PC-3 (cell line): ENCODE measurements around the gene SLC26A1.

Source experiments
- CTCF ChIP-seq: fragments of 300-600 bp; sonication (generic); conservative IDR thresholded peaks from 2 replicates; pipeline ENCODE4 v1.5.1; 2017; ENCODE audit warnings: antibody characterized with exemption, low read depth, mild to moderate bottlenecking, low read length
- EZH2 ChIP-seq: fragments of 300-600 bp; sonication (generic); IDR thresholded peaks from one replicate; pipeline ENCODE4 v1.6.1; 2017; ENCODE audit warnings: antibody characterized with exemption, mild to moderate bottlenecking, low read length; ENCODE audit not compliant: unreplicated experiment
- EZH2phosphoT487 ChIP-seq: fragments of 300-600 bp; sonication (generic); IDR thresholded peaks from 2 replicates; pipeline ENCODE4 v1.6.1; 2018; ENCODE audit warnings: mild to moderate bottlenecking, antibody characterized with exemption, low read length, borderline replicate concordance

DNA sequence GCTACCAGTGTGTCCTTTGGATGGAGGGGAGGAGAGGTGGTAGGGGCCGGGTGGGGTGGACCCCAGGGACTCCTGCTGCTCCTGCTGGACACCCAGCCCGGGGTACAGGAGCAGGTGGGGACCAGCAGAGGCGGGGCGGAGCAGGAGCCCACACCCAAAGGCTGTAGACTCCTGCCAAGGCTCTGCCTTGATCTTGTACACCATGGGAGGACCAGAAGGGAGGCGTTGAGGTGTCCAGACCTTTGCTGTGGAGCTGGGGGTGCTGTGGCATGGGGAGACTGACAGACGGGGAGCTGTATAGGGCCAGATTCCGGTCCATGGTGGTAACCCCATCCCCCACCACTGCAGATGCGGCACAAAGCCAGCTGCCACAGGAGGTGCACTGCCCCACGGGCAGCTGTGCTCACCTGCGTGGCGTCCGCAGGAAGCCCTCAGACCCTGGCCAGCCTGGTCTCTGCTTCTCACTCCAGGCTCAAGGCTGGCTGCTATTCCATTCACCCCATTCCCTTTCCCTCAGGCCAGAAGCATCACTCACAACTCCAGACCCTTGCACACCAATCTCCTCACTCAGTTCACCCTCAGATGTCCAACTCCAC is 5.0 kb upstream of the SLC26A1 start:
- TF ChIP-seq CTCF (no peak), EZH2phosphoT487 (no peak), EZH2 (no peak)
